GM23338 (cell line): ENCODE data around the gene CANX.

Experiments used
- CREB1 ChIP-seq: fragments of 250-450 bp; sonication (Bioruptor Pico); IDR thresholded peaks from 2 replicates; pipeline ENCODE4 v1.5.0; 2020; ENCODE audit warnings: low read depth, mild to moderate bottlenecking, moderate library complexity
- EZH2 ChIP-seq: fragments of 200-600 bp; sonication (generic); IDR thresholded peaks from one replicate; pipeline ENCODE4 v1.8.0; 2017; ENCODE audit warnings: antibody characterized with exemption, mild to moderate bottlenecking, low read depth; ENCODE audit not compliant: unreplicated experiment
- EZH2phosphoT487 ChIP-seq: fragments of 200-600 bp; sonication (generic); IDR thresholded peaks from one replicate; pipeline ENCODE4 v1.8.1; 2018; ENCODE audit warnings: antibody characterized with exemption; ENCODE audit not compliant: unreplicated experiment
- POLR2AphosphoS5 ChIP-seq: IDR thresholded peaks from 2 replicates; pipeline ENCODE4 v1.6.1; 2016; ENCODE audit warnings: antibody characterized with exemption, low read depth
- TF ChIP-seq, protein P1 (sequence below), 2 experiments: fragments of 200-600 bp in 1 of 2; sonication (generic) in 1 of 2; conservative IDR thresholded peaks; 2 replicates each; pipeline versions ENCODE4 v1.5.1 to v1.6.1; 2016 to 2017; ENCODE audit warnings: antibody characterized with exemption in 2 of 2, low read depth in 2 of 2, mild to moderate bottlenecking in 2 of 2, moderate library complexity in 1 of 2

DNA sequence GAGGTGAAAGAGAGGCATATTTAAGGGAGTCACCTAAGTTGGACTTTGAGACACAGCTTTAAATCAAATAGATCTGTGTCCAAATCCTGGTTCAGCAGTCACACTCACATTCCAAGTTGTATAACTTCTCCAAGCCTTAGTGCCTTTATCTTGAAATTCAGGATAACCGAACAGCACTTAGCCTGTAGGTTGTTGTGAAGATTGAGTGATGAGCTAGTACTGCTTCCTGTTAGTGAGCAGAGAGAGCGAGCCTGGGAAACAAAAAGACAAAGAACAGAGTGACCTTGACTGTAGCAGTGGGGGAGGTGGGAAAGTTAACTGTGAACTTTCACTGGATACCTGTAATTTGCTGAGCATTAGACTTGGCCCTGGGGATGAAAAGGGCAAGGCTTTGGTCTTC, 56.3 kb downstream of the CANX start:
- TF ChIP-seq, protein P1, sequence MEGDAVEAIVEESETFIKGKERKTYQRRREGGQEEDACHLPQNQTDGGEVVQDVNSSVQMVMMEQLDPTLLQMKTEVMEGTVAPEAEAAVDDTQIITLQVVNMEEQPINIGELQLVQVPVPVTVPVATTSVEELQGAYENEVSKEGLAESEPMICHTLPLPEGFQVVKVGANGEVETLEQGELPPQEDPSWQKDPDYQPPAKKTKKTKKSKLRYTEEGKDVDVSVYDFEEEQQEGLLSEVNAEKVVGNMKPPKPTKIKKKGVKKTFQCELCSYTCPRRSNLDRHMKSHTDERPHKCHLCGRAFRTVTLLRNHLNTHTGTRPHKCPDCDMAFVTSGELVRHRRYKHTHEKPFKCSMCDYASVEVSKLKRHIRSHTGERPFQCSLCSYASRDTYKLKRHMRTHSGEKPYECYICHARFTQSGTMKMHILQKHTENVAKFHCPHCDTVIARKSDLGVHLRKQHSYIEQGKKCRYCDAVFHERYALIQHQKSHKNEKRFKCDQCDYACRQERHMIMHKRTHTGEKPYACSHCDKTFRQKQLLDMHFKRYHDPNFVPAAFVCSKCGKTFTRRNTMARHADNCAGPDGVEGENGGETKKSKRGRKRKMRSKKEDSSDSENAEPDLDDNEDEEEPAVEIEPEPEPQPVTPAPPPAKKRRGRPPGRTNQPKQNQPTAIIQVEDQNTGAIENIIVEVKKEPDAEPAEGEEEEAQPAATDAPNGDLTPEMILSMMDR (conservative IDR thresholded peaks at IDR 0.05; ENCODE audit: low read depth in 2 of 2), result no peak
- no peak for TF ChIP-seq EZH2phosphoT487
- TF ChIP-seq POLR2AphosphoS5, result no peak
- TF ChIP-seq CREB1, result no peak
- no peak for TF ChIP-seq EZH2
